ENCODE measurements around the gene CNIH3. TPM values are rescaled to one million over a fixed set of nuclear protein-coding genes. Genes with fewer than 3 reads are reported as not detected.

CNIH3 gene
- total and polyA plus RNA-seq, 2 donors (not counting 1 experiment from before 2014, with no cell fraction given) = 3.7 to 28.1 TPM

DNA sequence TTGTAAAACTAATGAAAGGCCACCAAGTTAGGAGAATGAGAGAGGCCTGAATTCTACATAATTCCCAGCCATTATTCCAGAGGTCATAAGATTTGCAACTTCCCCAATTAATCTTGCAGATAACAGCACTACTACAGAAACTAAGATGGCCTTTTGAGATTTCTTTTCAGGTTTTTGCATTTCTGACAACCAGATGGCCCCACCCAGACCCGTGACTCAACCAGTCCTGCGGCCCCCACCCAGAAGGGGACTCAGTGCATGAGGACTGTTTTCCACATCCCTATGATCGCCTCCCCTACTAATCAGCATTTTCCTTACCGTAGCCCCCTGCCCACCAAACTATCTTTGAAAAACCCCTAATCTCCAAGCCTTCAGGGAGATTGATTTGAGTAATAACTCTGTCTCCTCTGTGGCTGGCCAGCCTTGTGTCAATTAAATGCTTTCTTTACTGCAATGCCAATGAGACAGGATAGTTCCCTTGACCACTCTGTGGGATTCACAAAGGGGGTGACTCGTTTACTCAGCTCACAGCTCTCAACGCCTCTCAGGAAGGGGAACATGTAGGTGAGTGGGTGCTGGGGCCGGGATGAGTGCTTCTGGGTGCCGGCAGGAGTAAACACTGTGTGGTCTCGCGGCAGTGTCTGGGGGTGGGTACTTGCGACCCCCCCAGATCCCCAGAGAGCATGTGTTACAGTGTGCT lies 10.5 kb upstream of the CNIH3 start:
- no peaks in the 10 kb centered on the region for H3K27me3 ChIP-seq (ENCODE audit: control insufficient read depth, insufficient read depth, low read length)
- H3K4me2 ChIP-seq (ENCODE audit: extremely low read depth, insufficient read depth, low read length) = no peak overlapping the region
- H4K20me1 ChIP-seq (ENCODE audit: control insufficient read depth, extremely low read depth, insufficient read depth, low read length) = no peaks in the 10 kb centered on the region
- DNase-seq (ENCODE audit: low read depth in 2 of 2) = no peak
- H2AFZ ChIP-seq (ENCODE audit: low read length) = no peak overlapping the region
- no peak for TF ChIP-seq EZH2 (IDR thresholded peaks at IDR 0.05; ENCODE audit: low read length, missing control alignments)
- TF ChIP-seq, protein P1, sequence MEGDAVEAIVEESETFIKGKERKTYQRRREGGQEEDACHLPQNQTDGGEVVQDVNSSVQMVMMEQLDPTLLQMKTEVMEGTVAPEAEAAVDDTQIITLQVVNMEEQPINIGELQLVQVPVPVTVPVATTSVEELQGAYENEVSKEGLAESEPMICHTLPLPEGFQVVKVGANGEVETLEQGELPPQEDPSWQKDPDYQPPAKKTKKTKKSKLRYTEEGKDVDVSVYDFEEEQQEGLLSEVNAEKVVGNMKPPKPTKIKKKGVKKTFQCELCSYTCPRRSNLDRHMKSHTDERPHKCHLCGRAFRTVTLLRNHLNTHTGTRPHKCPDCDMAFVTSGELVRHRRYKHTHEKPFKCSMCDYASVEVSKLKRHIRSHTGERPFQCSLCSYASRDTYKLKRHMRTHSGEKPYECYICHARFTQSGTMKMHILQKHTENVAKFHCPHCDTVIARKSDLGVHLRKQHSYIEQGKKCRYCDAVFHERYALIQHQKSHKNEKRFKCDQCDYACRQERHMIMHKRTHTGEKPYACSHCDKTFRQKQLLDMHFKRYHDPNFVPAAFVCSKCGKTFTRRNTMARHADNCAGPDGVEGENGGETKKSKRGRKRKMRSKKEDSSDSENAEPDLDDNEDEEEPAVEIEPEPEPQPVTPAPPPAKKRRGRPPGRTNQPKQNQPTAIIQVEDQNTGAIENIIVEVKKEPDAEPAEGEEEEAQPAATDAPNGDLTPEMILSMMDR (conservative IDR thresholded peaks at IDR 0.05 in 1 of 2, IDR thresholded peaks at IDR 0.05 in 1 of 2; ENCODE audit: low read depth in 1 of 2, low read length in 2 of 2) = no peak
- H3K79me2 ChIP-seq (ENCODE audit: control insufficient read depth, insufficient read depth, low read length) = no peaks in the 10 kb centered on the region
- no peaks in the 10 kb centered on the region for H3K4me1 ChIP-seq (ENCODE audit: control insufficient read depth, extremely low read depth, insufficient read depth, low read length)
- H3K4me3 ChIP-seq (replicated peaks in 1 of 4; ENCODE audit: control extremely low read depth in 1 of 4, insufficient read depth in 1 of 4, low read depth in 3 of 4, low read length in 4 of 4) = no peak overlapping the region
- H3K9me3 ChIP-seq (ENCODE audit: control insufficient read depth, insufficient read depth, low read depth, low read length) = no peaks in the 10 kb centered on the region
- H3K36me3 ChIP-seq (ENCODE audit: control insufficient read depth, insufficient read depth, low read length) = no peaks in the 10 kb centered on the region
- no peak overlapping the region for H3K27ac ChIP-seq (ENCODE audit: insufficient read depth, low read length)
- no peak overlapping the region for H3K9ac ChIP-seq (ENCODE audit: insufficient read depth, low read length)

DNA sequence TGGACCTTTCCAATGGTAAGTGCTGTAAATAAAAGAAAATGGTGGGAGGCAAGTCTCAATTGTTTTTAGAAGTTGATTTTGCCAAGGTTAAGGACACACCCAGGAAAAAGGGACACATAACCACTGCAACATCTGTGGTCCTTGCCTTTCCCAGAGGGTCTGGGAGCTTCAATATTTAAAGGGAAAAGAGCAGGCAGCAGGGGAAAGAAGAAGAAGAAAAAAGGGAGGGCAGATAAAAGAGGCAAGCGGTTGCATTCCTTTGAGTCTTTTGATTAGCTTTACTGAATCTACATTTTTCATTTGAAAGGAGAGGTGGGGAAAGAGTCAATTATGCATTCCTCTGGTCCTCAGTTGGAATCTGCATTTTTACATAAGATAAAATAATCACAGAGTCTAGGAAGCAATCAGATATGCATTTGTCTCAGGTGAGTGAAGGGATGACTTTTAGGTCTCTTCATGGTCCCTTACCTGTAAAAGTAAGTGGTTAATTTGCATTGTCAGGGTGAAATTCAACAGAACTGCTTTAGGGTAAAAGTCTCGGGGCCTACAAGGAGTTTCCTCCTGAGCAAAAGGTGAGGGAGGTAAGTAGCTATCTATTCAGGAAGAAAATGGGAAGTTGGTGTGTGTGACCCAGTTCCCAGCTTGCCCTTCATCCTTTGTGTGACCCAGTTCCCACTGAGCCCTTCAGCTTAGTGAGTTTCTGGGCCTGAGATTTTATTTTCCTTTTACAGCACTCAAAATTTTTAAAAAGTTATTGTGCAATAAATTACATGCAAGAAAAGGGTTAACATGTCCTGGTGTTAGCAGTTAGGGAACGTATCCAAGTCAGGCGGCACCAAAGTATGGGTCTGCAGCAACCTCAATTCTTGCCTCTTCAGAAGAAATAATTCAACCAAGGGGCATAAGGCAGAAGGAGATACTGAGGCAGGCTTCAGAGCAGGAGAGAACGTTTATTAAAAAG lies 8.6 kb upstream of the CNIH3 start:
- H3K4me3 ChIP-seq (replicated peaks in 1 of 4; ENCODE audit: control extremely low read depth in 1 of 4, insufficient read depth in 1 of 4, low read depth in 3 of 4, low read length in 4 of 4) = no peak overlapping the region
- no peak overlapping the region for H3K27ac ChIP-seq (ENCODE audit: insufficient read depth, low read length)
- no peaks in the 10 kb centered on the region for H3K9me3 ChIP-seq (ENCODE audit: control insufficient read depth, insufficient read depth, low read depth, low read length)
- no peak overlapping the region for H2AFZ ChIP-seq (ENCODE audit: low read length)
- no peak overlapping the region for H3K9ac ChIP-seq (ENCODE audit: insufficient read depth, low read length)
- H3K4me1 ChIP-seq (ENCODE audit: control insufficient read depth, extremely low read depth, insufficient read depth, low read length) = no peaks in the 10 kb centered on the region
- no peaks in the 10 kb centered on the region for H3K36me3 ChIP-seq (ENCODE audit: control insufficient read depth, insufficient read depth, low read length)
- H4K20me1 ChIP-seq (ENCODE audit: control insufficient read depth, extremely low read depth, insufficient read depth, low read length) = no peaks in the 10 kb centered on the region
- TF ChIP-seq, protein P1 (conservative IDR thresholded peaks at IDR 0.05 in 1 of 2, IDR thresholded peaks at IDR 0.05 in 1 of 2; ENCODE audit: low read depth in 1 of 2, low read length in 2 of 2) = no peak
- no peak for TF ChIP-seq EZH2 (IDR thresholded peaks at IDR 0.05; ENCODE audit: low read length, missing control alignments)
- no peaks in the 10 kb centered on the region for H3K27me3 ChIP-seq (ENCODE audit: control insufficient read depth, insufficient read depth, low read length)
- DNase-seq (ENCODE audit: low read depth in 2 of 2) = no peak
- no peaks in the 10 kb centered on the region for H3K79me2 ChIP-seq (ENCODE audit: control insufficient read depth, insufficient read depth, low read length)
- H3K4me2 ChIP-seq (ENCODE audit: extremely low read depth, insufficient read depth, low read length) = no peak overlapping the region

DNA sequence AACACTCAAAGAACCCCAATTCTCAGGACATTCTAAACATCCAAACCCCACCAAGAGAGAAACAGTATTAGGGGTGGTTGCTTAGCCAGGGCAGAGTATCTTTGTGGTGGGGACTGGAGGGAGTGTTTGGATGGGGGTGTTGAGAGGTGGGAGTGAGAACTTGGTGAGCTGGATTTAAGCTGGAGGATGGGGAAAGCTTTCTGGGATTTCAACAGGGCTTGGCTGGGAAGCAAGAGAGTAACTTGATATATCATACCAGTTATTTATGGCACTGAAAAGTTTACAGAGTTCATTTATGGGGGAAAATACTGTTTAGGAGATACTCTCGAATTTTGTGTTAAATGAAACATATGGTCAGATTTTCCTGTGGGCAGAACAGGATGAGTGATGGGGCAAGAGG lies 6.8 kb upstream of the CNIH3 start:
- Histone ChIP-seq H3K4me2 (ENCODE audit: extremely low read depth, insufficient read depth, low read length) (no peak overlapping the region), H3K4me3 (replicated peaks in 1 of 4; ENCODE audit: control extremely low read depth in 1 of 4, insufficient read depth in 1 of 4, low read depth in 3 of 4, low read length in 4 of 4) (no peak overlapping the region), H3K9ac (ENCODE audit: insufficient read depth, low read length) (no peak overlapping the region), H3K4me1 (ENCODE audit: control insufficient read depth, extremely low read depth, insufficient read depth, low read length) (no peaks in the 10 kb centered on the region), H3K9me3 (ENCODE audit: control insufficient read depth, insufficient read depth, low read depth, low read length) (no peaks in the 10 kb centered on the region), H3K36me3 (ENCODE audit: control insufficient read depth, insufficient read depth, low read length) (no peaks in the 10 kb centered on the region), H3K79me2 (ENCODE audit: control insufficient read depth, insufficient read depth, low read length) (no peaks in the 10 kb centered on the region), H3K27me3 (ENCODE audit: control insufficient read depth, insufficient read depth, low read length) (no peaks in the 10 kb centered on the region), H3K27ac (ENCODE audit: insufficient read depth, low read length) (no peak overlapping the region), H2AFZ (ENCODE audit: low read length) (no peak overlapping the region), H4K20me1 (ENCODE audit: control insufficient read depth, extremely low read depth, insufficient read depth, low read length) (no peaks in the 10 kb centered on the region)
- peak in 1 of 2 donors; percentile 70 for DNase-seq (ENCODE audit: low read depth in 2 of 2)
- TF ChIP-seq, protein P1 (conservative IDR thresholded peaks at IDR 0.05 in 1 of 2, IDR thresholded peaks at IDR 0.05 in 1 of 2; ENCODE audit: low read depth in 1 of 2, low read length in 2 of 2) = no peak
- TF ChIP-seq EZH2 (IDR thresholded peaks at IDR 0.05; ENCODE audit: low read length, missing control alignments) = no peak

All from fibroblast of lung (primary cell).